Effector memory CD4-positive, alpha-beta T cell (primary cell): ENCODE results near the gene CDC42EP2.

Experiments used
- DNase-seq, 3 donors: peaks; one replicate each; pipeline ENCODE4 v3.0.0-alpha.2; 2020
- H3K27ac ChIP-seq: 2 replicates; pipeline ENCODE4 v1.7.0; 2013; ENCODE audit warnings: mild to moderate bottlenecking, low read length, moderate library complexity; ENCODE audit not compliant: insufficient read depth, poor library complexity, severe bottlenecking
- H3K27me3 ChIP-seq: replicated peaks from 2 replicates; pipeline ENCODE4 v1.7.0; 2013; ENCODE audit warnings: mild to moderate bottlenecking, low read length; ENCODE audit not compliant: insufficient read depth, control insufficient read depth, poor library complexity, severe bottlenecking
- H3K36me3 ChIP-seq: 2 replicates; pipeline ENCODE4 v1.7.0; 2013; ENCODE audit warnings: mild to moderate bottlenecking, low read length, moderate library complexity; ENCODE audit not compliant: control insufficient read depth, insufficient read depth
- H3K4me1 ChIP-seq: 2 replicates; pipeline ENCODE4 v1.7.0; 2013; ENCODE audit warnings: low read length, mild to moderate bottlenecking; ENCODE audit not compliant: control insufficient read depth, insufficient read depth, poor library complexity, severe bottlenecking
- H3K4me3 ChIP-seq: 2 replicates; pipeline ENCODE4 v1.7.0; 2013; ENCODE audit warnings: low read length, low read depth, mild to moderate bottlenecking; ENCODE audit not compliant: insufficient read depth, poor library complexity, severe bottlenecking
- H3K9me3 ChIP-seq: 2 replicates; pipeline ENCODE4 v1.7.0; 2013; ENCODE audit warnings: mild to moderate bottlenecking, low read length, moderate library complexity; ENCODE audit not compliant: control insufficient read depth

CDC42EP2 gene

GRCh38 chr11:65286686-65287085, 28.0 kb upstream of the CDC42EP2 start:
- no peaks in the 10 kb centered on the region for H3K4me1 ChIP-seq
- no peaks in the 10 kb centered on the region for H3K9me3 ChIP-seq
- peaks cover 44% of the 10 kb centered on the region for H3K36me3 ChIP-seq
- H3K4me3 ChIP-seq, result no peak overlapping the region
- DNase-seq, result no peak
- no peak overlapping the region for H3K27ac ChIP-seq
- H3K27me3 ChIP-seq, result no peaks in the 10 kb centered on the region

- H3K9me3 ChIP-seq, result no peaks in the 10 kb centered on the region
- no peaks in the 10 kb centered on the region for H3K27me3 ChIP-seq
- H3K4me1 ChIP-seq, result no peaks in the 10 kb centered on the region
- no peak overlapping the region for H3K4me3 ChIP-seq
- no peak for DNase-seq
- no peak overlapping the region for H3K27ac ChIP-seq
- peaks cover 40% of the 10 kb centered on the region for H3K36me3 ChIP-seq
These were observed 27.1 kb upstream of the CDC42EP2 start for GRCh38 chr11:65287601-65288000.

DNA sequence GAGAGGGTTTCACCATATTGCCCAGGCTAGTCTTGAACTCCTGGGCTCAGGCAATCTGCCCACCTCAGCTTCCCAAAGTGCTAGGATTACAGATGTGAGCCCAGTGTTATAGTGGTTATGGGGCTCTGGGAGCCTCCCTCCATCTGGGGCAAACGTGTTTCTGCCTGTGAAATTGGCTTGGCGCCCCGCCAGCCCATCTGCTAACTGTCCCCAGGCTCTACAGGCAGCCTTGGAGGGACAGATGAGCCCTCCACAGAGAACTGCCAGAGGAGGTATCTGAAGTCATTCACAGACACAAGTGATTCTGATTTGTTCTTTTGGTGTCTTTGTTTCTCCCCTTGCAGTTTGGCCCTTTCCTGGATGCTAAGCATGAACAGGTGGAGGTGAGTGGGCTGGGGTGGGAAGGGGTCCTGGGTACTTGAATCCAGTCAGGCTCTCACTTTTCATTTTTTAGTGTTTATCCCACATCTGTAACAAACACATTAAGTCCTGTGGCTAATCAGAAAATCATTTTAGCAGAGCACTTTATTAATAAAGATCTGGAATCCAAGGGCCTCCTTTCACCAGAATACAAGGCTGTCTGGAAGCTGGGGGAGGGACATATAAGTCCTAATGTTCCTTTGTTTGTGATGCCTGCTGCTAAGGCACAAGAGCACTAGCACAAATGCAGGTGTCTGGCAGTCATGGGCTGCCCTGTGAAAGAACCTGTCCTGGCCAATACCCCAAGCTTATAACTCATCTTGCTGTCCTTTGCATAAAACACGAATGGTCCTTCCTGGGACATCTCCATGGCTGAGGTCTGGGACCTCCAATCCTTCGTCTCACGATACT, 25.7 kb upstream of the CDC42EP2 start:
- Histone ChIP-seq H3K36me3 (peaks cover 49% of the 10 kb centered on the region), H3K4me1 (no peaks in the 10 kb centered on the region), H3K4me3 (no peak overlapping the region), H3K9me3 (no peaks in the 10 kb centered on the region), H3K27me3 (no peaks in the 10 kb centered on the region), H3K27ac (no peak overlapping the region)
- DNase-seq, result no peak

GRCh38 chr11:65290448-65291165, 24.1 kb upstream of the CDC42EP2 start:
- no peak overlapping the region for H3K4me3 ChIP-seq
- no peak overlapping the region for H3K27ac ChIP-seq
- DNase-seq, result no peak
- H3K4me1 ChIP-seq, result no peaks in the 10 kb centered on the region
- no peaks in the 10 kb centered on the region for H3K27me3 ChIP-seq
- peaks cover 66% of the 10 kb centered on the region for H3K36me3 ChIP-seq
- H3K9me3 ChIP-seq, result no peaks in the 10 kb centered on the region

GRCh38 chr11:65291613-65292012, 23.1 kb upstream of the CDC42EP2 start:
- no peak overlapping the region for H3K4me3 ChIP-seq
- H3K27me3 ChIP-seq, result no peaks in the 10 kb centered on the region
- no peaks in the 10 kb centered on the region for H3K9me3 ChIP-seq
- DNase-seq, result no peak
- no peak overlapping the region for H3K27ac ChIP-seq
- H3K4me1 ChIP-seq, result no peaks in the 10 kb centered on the region
- peaks cover 75% of the 10 kb centered on the region for H3K36me3 ChIP-seq

GRCh38 chr11:65292890-65293289, 21.8 kb upstream of the CDC42EP2 start:
- H3K9me3 ChIP-seq, result no peaks in the 10 kb centered on the region
- no peaks in the 10 kb centered on the region for H3K27me3 ChIP-seq
- H3K36me3 ChIP-seq, result peaks cover 74% of the 10 kb centered on the region
- no peak for DNase-seq
- no peak overlapping the region for H3K27ac ChIP-seq
- H3K4me1 ChIP-seq, result no peaks in the 10 kb centered on the region
- H3K4me3 ChIP-seq, result no peak overlapping the region

- no peak overlapping the region for H3K4me3 ChIP-seq
- no peak for DNase-seq
- H3K4me1 ChIP-seq, result no peaks in the 10 kb centered on the region
- peaks cover 68% of the 10 kb centered on the region for H3K36me3 ChIP-seq
- H3K27me3 ChIP-seq, result no peaks in the 10 kb centered on the region
- no peak overlapping the region for H3K27ac ChIP-seq
- no peaks in the 10 kb centered on the region for H3K9me3 ChIP-seq
These were observed 20.7 kb upstream of the CDC42EP2 start for GRCh38 chr11:65293909-65294381.

DNA sequence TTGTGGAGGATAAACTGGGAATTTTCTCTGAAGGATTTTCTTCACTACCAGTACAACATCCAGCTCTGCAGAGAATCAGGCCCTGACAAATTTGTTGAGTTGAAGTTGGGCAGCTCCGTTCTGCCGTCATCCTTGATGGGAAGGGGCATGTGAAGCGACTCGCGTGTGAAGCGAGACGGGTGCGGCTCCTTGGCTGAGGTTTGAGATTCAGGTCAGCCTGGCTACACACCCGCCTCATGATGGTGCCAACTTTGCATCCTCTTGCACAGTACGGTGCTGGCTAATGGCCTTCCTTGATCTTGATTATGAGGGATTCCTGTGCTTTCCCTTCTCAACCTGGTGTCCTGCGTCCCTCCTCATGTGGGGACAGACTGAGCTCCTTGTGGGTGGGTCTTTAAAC, 19.7 kb upstream of the CDC42EP2 start:
- H3K36me3 ChIP-seq, result peaks cover 59% of the 10 kb centered on the region
- H3K4me3 ChIP-seq, result no peak overlapping the region
- no peak for DNase-seq
- no peak overlapping the region for H3K27ac ChIP-seq
- H3K4me1 ChIP-seq, result no peaks in the 10 kb centered on the region
- H3K27me3 ChIP-seq, result no peaks in the 10 kb centered on the region
- no peaks in the 10 kb centered on the region for H3K9me3 ChIP-seq

- no peak for DNase-seq
- Histone ChIP-seq H3K4me3 (no peak overlapping the region), H3K9me3 (no peaks in the 10 kb centered on the region), H3K27me3 (no peaks in the 10 kb centered on the region), H3K4me1 (no peaks in the 10 kb centered on the region), H3K36me3 (peaks cover 54% of the 10 kb centered on the region), H3K27ac (no peak overlapping the region)
These were observed 18.9 kb upstream of the CDC42EP2 start for GRCh38 chr11:65295571-65296341.
